Endothelial cell of umbilical vein (primary cell): ENCODE measurements around the gene TMEM250. TPM values are rescaled to one million over a fixed set of nuclear protein-coding genes. Genes with fewer than 3 reads are reported as not detected.

ENCODE experiments used
- BruUV-seq: library from RNA; stranded (reverse); fragments of 400-500 nt; replicated peaks from 2 replicates; lab custom pipeline; 2021; lab: Mats Ljungman, UMichigan
- CTCF ChIA-PET: fragments of 300-600, 350-600 bp; sonication (Branson Sonifier 250); formaldehyde crosslinking; loops from one replicate; lab custom pipeline; 2021; ENCODE audit warnings: antibody characterized with exemption, inconsistent platforms; lab: Charles Lee
- POLR2A ChIA-PET: fragments of 300-600, 350-600 bp; sonication (Branson Sonifier 250); formaldehyde crosslinking; loops from one replicate; lab custom pipeline; 2021; ENCODE audit warnings: antibody characterized with exemption, inconsistent platforms; lab: Charles Lee
- DNase-seq: peaks from one replicate; pipeline ENCODE4 v3.0.0-alpha.2; 2011; ENCODE audit warnings: low read depth, low spot score
- FAIRE-seq: peaks from 2 replicates; lab custom pipeline; 2011; peaks lifted over from hg19 to GRCh38; lab: Jason Lieb, UNC
- H2AFZ ChIP-seq: 2 replicates; pipeline ENCODE4 v1.6.0; 2012; ENCODE audit warnings: low read depth, low read length, control low read depth, inconsistent platforms
- H3K27ac ChIP-seq: 2 replicates; pipeline ENCODE4 v1.5.1; 2011; ENCODE audit warnings: low read depth, mild to moderate bottlenecking, control low read depth, low read length, moderate library complexity; ENCODE audit not compliant: insufficient read depth
- H3K27me3 ChIP-seq, 2 experiments: 2 replicates each; pipeline versions ENCODE4 v1.6.0 to v1.6.1; 2011; ENCODE audit warnings: low read length in 2 of 2, mixed read lengths in 1 of 2; ENCODE audit not compliant: control insufficient read depth in 2 of 2, insufficient read depth in 2 of 2
- H3K36me3 ChIP-seq, 2 experiments: 2 replicates in 1 of 2; 3 replicates in 1 of 2; pipeline ENCODE4 v1.5.1; 2011; ENCODE audit warnings: low read length in 2 of 2, mild to moderate bottlenecking in 1 of 2, moderate library complexity in 1 of 2; ENCODE audit not compliant: control insufficient read depth in 2 of 2, insufficient read depth in 2 of 2; ENCODE audit errors: extremely low read depth in 1 of 2
- H3K4me1 ChIP-seq: 3 replicates; pipeline ENCODE4 v1.5.1; 2011; ENCODE audit warnings: mild to moderate bottlenecking, low read length; ENCODE audit not compliant: control insufficient read depth, insufficient read depth; ENCODE audit errors: extremely low read depth
- H3K4me2 ChIP-seq: 2 replicates; pipeline ENCODE4 v1.6.1; 2011; ENCODE audit warnings: low read length, control low read depth, mixed read lengths; ENCODE audit not compliant: insufficient read depth
- H3K4me3 ChIP-seq, 3 experiments: fragments of 200-600 bp in 1 of 3; sonication (generic), shearing (Covaris generic) in 1 of 3; replicated peaks in 1 of 3; 2 replicates each; pipeline ENCODE4 v1.5.1; 2011 to 2016; ENCODE audit warnings: control low read depth in 3 of 3, low read length in 3 of 3, mild to moderate bottlenecking in 2 of 3, inconsistent platforms in 1 of 3, low read depth in 1 of 3, moderate library complexity in 1 of 3; ENCODE audit not compliant: insufficient read depth in 1 of 3
- H3K79me2 ChIP-seq: 2 replicates; pipeline ENCODE4 v1.6.0; 2012; ENCODE audit warnings: low read length, inconsistent platforms; ENCODE audit not compliant: control insufficient read depth, insufficient read depth
- H3K9ac ChIP-seq: replicated peaks from 2 replicates; pipeline ENCODE3; 2011; ENCODE audit warnings: low read length, control low read depth; ENCODE audit not compliant: insufficient read depth; ENCODE audit errors: extremely low read depth
- H3K9me1 ChIP-seq: replicated peaks from 3 replicates; pipeline ENCODE4 v1.6.0; 2011; ENCODE audit warnings: mild to moderate bottlenecking, low read length; ENCODE audit not compliant: control insufficient read depth, insufficient read depth; ENCODE audit errors: extremely low read depth
- H3K9me3 ChIP-seq: replicated peaks from 2 replicates; pipeline ENCODE4 v1.5.1; 2012; ENCODE audit warnings: low read length, inconsistent platforms; ENCODE audit not compliant: control insufficient read depth, insufficient read depth
- H4K20me1 ChIP-seq: replicated peaks from 2 replicates; pipeline ENCODE3; 2011; ENCODE audit warnings: mild to moderate bottlenecking, low read length; ENCODE audit not compliant: control insufficient read depth, insufficient read depth; ENCODE audit errors: extremely low read depth
- CTCF ChIP-seq, 2 donors: IDR thresholded peaks; 1 replicate in 1 of 2; 2 replicates in 1 of 2; pipeline ENCODE4 v1.5.1; 2011; ENCODE audit warnings: low read length in 2 of 2, mild to moderate bottlenecking in 2 of 2, moderate library complexity in 2 of 2, control low read depth in 1 of 2, inconsistent platforms in 1 of 2, low read depth in 1 of 2; ENCODE audit not compliant: insufficient read depth in 1 of 2; ENCODE audit errors: extremely low read depth in 1 of 2
- EZH2 ChIP-seq: IDR thresholded peaks from 2 replicates; pipeline ENCODE4 v1.6.1; 2012; ENCODE audit warnings: borderline replicate concordance, low read depth, mild to moderate bottlenecking, moderate library complexity, low read length, inconsistent platforms; ENCODE audit not compliant: severe bottlenecking
- FOS ChIP-seq: IDR thresholded peaks from 2 replicates; pipeline ENCODE4 v1.6.1; 2011; ENCODE audit warnings: mild to moderate bottlenecking, low read length, moderate library complexity, borderline replicate concordance; ENCODE audit not compliant: insufficient read depth
- GATA2 ChIP-seq: IDR thresholded peaks from 2 replicates; pipeline ENCODE4 v1.7.0; 2011; ENCODE audit warnings: low read depth, mild to moderate bottlenecking, moderate library complexity, mixed read lengths, low read length; ENCODE audit not compliant: insufficient read length, insufficient read depth
- JUN ChIP-seq: IDR thresholded peaks from 2 replicates; pipeline ENCODE4 v1.6.1; 2011; ENCODE audit warnings: borderline replicate concordance, low read depth; ENCODE audit not compliant: insufficient read length, insufficient read depth
- MYC ChIP-seq: IDR thresholded peaks from one replicate; pipeline ENCODE4 v1.6.1; 2011; ENCODE audit warnings: mild to moderate bottlenecking, low read depth, low read length
- POLR2A ChIP-seq: IDR thresholded peaks from 2 replicates; pipeline ENCODE4 v1.6.1; 2012; ENCODE audit warnings: low read depth, mild to moderate bottlenecking, control low read depth, low read length
- POLR2AphosphoS5 ChIP-seq: IDR thresholded peaks from 2 replicates; pipeline ENCODE4 v1.6.1; 2012; ENCODE audit warnings: low read depth, mild to moderate bottlenecking, control low read depth, low read length, moderate library complexity; ENCODE audit not compliant: insufficient read depth
- dilution Hi-C: fragments of 300-500 bp; cut with MboI; formaldehyde crosslinking; loops from one replicate; pipeline ENCODE4 v1.15.0; 2019; ENCODE audit warnings: low sequenced_read_pairs; ENCODE audit not compliant: extremely low pct_ligation_motif_present
- intact Hi-C: fragments of 100-400 bp; cut with micrococcal nuclease; formaldehyde crosslinking; loops from one replicate; pipeline ENCODE4 v1.10.0; 2022
- polyA plus RNA-seq, 4 experiments: library from polyadenylated mRNA; depleted of rRNA in 3 of 4; stranded (reverse) in 3 of 4; unstranded in 1 of 4; fragments of >200 nt; gene quantifications; 2 replicates each; pipeline versions ENCODE4 v1.2.1 to v1.2.3, GENCODE V29; 2011 to 2012; ENCODE audit warnings: missing spikeins in 1 of 4
- total RNA-seq: library from RNA; stranded (reverse); gene quantifications from 2 replicates; pipeline ENCODE4 v1.2.3, GENCODE V29; 2021
- TF ChIP-seq, protein P1 (sequence below): IDR thresholded peaks from 2 replicates; pipeline ENCODE4 v1.6.1; 2011; ENCODE audit not compliant: insufficient read depth, insufficient read length

Gene TMEM250
- total and polyA plus RNA-seq, 2 donors (not counting 3 experiments of a cell fraction or from before 2014, with no cell fraction given), result 24.9 to 49.9 TPM

DNA sequence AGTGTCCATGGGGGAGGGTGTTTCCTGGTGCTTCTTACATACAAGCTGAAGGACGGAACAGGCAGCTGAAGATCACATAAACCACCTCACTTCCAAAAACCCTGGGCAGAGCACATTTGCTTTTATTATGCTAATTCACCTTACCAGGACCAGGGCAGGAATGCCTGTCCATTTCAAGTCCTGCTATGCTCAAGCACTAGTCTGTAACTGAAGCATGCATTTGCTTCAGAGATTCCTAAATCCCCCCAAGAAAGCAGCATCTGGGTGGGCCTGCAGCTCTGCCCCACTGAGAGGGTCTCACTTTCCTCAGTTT, 14.2 kb downstream of the TMEM250 start:
- BruUV-seq, result no TSS peak
- TF ChIP-seq POLR2AphosphoS5, result no peak
- H3K79me2 ChIP-seq, result no peaks in the 10 kb centered on the region
- peaks cover 5% of the 10 kb centered on the region for H3K4me1 ChIP-seq
- H3K27ac ChIP-seq, result no peak overlapping the region
- no peak overlapping the region for H2AFZ ChIP-seq
- DNase-seq (no peak), FAIRE-seq (no peak)
- dilution Hi-C loops (no loop called here), intact Hi-C loops (no loop called here)
- no peak overlapping the region for H3K4me3 ChIP-seq
- H4K20me1 ChIP-seq, result no peaks in the 10 kb centered on the region
- H3K9me1 ChIP-seq, result no peaks in the 10 kb centered on the region
- ChIA-PET POLR2A (no interaction called here), CTCF (no interaction called here)
- no peaks in the 10 kb centered on the region for H3K36me3 ChIP-seq
- H3K4me2 ChIP-seq, result no peak overlapping the region
- H3K27me3 ChIP-seq, result no peaks in the 10 kb centered on the region
- no peak overlapping the region for H3K9ac ChIP-seq
- no peaks in the 10 kb centered on the region for H3K9me3 ChIP-seq

- CTCF ChIA-PET, result no interaction called here
- POLR2A ChIA-PET, result no interaction called here
- no peaks in the 10 kb centered on the region for H3K9me3 ChIP-seq
- no TSS peak for BruUV-seq
- intact Hi-C loops (no loop called here), dilution Hi-C loops (no loop called here)
- FAIRE-seq, result no peak
- DNase-seq, result no peak
- TF ChIP-seq POLR2A, result no peak
- TF ChIP-seq JUN, result no peak
- TF ChIP-seq FOS, result no peak
- TF ChIP-seq POLR2AphosphoS5, result no peak
- TF ChIP-seq EZH2, result no peak
- no peak for TF ChIP-seq CTCF (IDR thresholded peaks at IDR 0.05; ENCODE audit: extremely low read depth in 1 of 2, insufficient read depth in 1 of 2, low read depth in 1 of 2, low read length in 2 of 2)
- TF ChIP-seq MYC, result no peak
- TF ChIP-seq, protein P1, sequence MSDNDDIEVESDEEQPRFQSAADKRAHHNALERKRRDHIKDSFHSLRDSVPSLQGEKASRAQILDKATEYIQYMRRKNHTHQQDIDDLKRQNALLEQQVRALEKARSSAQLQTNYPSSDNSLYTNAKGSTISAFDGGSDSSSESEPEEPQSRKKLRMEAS, result no peak
- no peak for TF ChIP-seq GATA2
- H3K9ac ChIP-seq, result no peak overlapping the region
- no peaks in the 10 kb centered on the region for H3K4me1 ChIP-seq
- no peaks in the 10 kb centered on the region for H3K79me2 ChIP-seq
- no peaks in the 10 kb centered on the region for H3K36me3 ChIP-seq
- no peak overlapping the region for H2AFZ ChIP-seq
- H3K27me3 ChIP-seq, result no peaks in the 10 kb centered on the region
- no peaks in the 10 kb centered on the region for H3K9me1 ChIP-seq
- no peaks in the 10 kb centered on the region for H4K20me1 ChIP-seq
- H3K4me3 ChIP-seq, result no peak overlapping the region
- no peak overlapping the region for H3K27ac ChIP-seq
- H3K4me2 ChIP-seq, result no peak overlapping the region
Measured at GRCh38 chr9:136103651-136104487, 14.8 kb downstream of the TMEM250 start.
